HG03066 (cell line): ENCODE data around the gene GLRX2.
A peak's percentile ranks its signal among the peaks of the same experiment; 100 is the strongest.

ENCODE experiments used
- ATAC-seq: cut with Tn5 transposase; IDR thresholded peaks from one replicate; pipeline ENCODE4 v1.9.1; 2021; ENCODE audit warnings: low read depth; ENCODE audit not compliant: unreplicated experiment

The GLRX2 gene

DNA sequence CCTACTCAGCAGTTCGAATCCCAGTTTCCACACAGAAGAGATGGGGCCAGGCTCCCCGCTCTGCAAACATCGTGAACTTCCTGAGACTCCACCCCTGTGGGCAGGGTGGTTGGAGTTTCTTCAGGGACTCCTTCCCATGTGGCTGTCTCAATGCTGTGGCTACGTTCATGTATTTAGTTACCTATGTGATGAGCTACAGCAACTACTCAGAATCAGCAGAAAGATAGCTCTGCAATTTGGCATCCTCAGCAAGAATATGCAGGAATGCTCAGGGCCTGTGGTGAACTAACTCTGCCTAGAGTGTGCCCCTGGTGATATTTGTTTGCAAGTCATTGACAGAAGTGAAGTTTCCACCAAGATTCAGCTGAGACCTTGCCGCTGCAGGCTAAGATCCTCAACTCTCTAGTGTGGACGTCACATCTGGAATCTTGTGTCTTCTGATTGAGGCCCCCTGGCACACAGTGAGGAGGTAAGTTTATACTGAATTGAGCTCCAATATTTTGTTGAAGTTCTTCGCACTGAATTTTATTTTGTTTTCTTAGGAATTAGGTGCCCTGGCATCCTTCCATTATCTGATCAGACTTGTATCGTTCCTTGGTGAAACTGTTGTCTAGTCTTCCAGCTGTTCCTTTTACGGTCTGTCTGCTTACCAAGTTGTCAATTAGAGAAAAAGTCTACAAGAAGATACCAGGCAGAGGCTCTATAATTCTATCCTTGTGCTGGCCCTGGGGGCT lies 8.2 kb upstream of the GLRX2 start:
- no peak for ATAC-seq

DNA sequence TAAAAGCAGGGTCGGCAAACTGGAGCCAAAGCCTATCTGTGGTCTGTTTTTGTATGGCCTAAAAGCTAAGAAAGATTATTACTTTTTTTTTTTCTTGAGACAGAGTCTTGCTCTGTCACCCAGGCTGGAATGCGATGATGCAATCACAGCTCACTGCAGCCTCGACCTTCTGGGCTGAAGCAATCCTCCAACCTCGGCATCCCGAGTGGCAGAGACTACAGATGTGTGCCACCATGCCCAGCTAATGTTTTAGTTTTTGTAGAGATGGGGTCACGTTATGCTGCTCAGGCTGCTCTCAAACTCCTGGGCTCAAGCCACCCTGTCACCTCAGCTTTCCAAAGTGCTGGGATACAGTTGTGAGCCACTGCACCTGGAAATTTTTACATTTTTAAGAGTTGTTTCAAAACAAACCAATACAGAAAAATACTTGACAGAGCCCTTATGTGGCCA lies 6.5 kb upstream of the GLRX2 start:
- no peak for ATAC-seq

DNA sequence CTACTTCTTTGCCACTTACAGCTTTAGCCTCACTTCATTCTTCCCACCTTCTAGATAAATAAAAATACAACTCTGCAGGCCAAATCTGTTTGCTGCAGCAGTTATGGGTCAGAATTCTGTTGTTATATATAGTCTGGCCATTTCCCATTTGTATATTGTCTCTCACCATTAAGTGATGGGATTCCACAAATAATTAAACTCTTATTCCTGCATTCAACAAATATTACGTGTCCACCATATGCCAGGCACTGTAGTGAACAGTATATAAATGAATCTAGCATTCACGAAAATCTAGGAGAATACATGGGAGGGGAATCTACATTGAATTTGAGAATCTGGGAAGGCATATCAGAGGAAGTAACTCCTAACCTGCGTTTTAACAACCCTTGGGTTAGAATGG lies 5.7 kb upstream of the GLRX2 start:
- no peak for ATAC-seq

DNA sequence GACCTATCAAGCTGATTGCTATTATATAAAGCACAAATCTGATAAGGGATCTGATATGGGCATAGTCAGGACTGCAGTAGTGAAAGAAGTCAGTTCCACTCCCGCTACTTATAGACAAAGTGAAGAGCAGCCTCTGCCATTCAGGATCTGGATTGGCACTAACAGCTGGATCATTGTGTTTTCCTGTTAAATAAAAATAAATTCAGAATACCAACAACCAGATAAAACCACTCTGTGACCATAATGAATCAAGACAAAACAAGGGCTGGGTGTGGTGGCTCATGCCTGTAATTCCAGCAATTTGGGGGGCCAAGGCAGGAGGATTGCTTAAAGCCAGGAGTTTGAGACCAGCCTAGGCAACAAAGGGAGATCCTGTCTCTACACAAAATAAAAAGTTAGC lies 5.0 kb upstream of the GLRX2 start:
- no peak for ATAC-seq

DNA sequence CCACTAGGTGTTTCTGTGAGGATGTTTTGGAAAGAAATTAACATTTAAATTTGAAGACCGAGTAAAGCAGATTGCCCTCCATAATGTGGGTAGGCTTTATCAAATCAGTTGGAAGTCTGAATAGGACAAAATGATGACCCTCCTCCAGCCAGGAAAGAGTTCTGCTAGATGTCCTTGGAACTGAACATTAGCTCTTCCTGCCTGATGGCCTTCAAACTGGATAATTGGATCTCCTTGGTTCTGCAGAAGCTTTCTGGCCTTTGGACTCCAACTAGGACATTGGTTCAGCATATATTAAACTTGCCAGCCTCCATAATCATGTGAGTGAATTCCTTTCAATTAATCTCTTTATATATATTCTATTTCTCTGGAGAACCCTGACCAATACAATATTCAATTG lies 4.4 kb upstream of the GLRX2 start:
- no peak for ATAC-seq

DNA sequence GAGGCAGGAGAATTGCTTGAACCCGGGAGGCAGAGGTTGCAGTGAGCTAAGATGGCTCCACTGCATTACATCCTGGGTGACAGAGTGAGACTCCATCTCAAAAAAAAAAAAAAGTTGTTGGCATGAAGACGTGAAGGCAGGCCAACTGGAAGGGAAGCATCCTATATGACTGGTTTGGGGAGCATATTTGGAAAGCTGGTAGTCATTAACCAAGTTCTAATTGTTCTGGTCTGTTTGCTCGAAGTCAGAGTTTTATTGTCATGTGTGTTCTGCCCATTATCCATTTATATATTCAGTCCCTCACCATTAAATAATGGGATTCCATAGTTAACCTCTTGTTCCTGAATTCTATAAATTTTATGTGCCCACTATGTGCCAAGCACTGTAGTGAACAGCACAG lies 3.3 kb upstream of the GLRX2 start:
- no peak for ATAC-seq

DNA sequence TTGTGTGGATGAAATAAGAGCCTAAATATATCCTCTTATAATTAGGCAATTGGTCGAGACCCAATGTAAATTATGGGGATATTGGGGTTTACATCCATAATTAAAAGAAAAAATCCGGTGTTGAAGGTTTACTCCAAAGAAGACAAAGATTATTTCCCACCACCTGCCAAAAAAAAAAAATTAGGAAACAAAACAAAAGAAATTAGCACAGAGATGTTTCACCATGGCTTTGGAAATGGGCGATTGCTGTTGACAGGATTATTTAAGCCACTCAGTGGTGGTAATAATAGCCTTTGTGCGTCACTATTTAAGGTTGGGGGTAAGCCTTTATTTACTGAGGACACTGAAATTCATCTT lies 585 bp upstream of the GLRX2 start:
- no peak for ATAC-seq

DNA sequence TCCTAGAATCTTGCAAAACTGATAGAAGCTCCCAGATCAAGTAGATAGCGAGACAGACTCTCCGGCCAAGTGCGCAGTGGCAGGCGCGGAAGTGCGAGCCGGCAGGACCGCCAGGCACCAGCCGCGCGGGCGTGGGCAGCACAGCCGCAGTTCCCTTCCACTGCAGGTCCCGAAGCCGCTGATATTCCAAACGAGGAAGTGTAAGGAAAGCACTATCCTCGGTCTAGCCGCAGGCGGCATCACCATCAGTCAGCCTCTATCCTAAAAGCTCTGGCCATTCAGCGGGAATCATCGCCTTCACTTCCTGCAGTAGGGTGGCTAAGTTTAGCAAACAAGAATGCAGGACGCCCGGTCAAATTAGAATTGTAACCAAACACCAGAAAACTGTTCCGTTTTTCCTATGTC lies 710 bp downstream of the GLRX2 start:
- ATAC-seq = peak; percentile 39

DNA sequence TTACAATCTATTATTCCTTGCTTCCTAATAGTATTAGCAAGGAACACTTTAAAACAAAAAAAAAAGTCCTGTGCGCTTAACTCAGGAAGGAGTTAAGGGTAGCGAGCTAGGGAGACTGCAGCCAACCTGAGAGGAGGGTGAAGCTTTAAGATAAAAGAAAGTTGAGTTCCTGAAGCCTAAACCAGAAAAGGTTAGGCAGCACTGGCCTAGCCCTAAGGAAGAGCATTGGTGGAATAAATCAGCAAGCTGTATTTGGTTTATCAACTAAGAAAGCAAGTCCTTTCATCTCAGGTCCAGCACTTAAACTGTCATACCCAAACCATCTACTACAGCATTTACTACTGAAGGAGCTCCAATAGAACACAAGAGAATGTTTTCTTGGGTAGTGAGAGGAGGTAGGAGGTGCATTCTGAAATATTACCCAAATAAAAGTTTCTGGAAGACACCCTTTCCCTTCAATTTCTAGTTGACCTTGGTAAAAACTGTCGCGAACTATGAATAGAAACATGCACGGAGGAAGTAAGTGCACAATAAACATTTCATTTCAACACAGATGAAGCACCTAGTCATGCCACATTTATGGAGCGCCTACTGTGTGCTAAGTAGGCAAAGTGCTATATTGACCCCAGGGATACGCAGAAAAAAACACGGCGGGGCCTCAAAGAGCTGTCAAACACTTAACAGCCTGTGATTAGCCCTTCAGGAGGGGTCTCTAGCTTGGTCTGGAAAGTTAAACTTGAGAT lies 1.3 kb downstream of the GLRX2 start:
- no peak for ATAC-seq

DNA sequence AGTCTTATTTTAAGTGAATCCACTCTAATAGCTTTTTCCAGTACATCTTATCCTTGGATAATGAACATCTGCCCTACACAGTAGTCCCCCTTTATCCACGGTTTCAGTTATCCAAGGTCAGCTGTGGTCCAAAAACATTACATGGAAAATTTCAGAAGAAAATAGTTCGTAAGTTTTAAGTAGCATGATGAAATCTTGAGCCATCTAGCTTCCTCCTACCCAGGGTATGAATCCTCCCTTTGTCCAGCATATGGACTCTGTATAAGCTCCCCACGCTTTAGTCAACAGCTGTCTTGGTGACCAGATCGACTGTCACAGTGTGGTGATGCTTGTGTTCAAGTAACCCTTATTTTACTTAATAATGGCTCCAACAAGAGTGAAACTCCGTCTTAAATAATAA lies 2.6 kb downstream of the GLRX2 start:
- ATAC-seq = no peak

DNA sequence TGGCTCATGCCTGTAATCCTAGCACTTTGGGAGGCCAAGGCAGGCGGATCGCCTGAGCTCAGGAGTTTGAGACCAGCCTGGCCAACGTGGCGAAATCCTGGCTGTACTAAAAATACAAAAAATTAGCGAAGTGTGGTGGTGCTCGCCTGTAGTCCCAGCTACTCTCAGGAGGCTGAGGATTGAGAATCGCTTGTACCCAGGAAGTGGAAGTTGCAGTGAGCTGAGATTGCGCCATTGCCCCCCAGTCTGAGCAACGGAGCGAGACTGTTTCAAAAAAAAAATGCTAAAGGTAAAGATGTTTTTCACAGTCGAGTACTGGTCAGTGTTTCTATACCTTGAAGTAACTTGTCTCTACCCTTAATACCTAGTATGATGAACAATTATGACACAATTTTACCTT lies 11.1 kb downstream of the GLRX2 start:
- ATAC-seq = no peak

DNA sequence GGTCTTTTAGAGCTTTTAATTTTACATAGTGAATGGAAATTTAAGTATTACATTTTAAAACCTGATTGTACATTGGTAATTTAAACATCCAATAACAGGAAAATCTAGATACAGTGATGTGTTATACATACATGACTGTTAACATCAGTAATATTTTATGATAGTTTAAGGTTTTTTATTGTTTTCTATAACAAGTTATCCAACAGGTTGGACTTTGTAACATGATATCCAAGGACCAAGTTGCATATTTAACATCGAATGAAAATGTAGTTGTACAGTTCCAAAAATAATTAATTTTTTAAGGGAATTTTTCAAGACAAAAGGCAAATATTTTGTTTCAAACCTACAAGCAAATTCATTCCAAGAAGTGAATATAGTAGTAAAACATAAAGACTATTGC lies 14.3 kb downstream of the GLRX2 start:
- ATAC-seq = no peak

DNA sequence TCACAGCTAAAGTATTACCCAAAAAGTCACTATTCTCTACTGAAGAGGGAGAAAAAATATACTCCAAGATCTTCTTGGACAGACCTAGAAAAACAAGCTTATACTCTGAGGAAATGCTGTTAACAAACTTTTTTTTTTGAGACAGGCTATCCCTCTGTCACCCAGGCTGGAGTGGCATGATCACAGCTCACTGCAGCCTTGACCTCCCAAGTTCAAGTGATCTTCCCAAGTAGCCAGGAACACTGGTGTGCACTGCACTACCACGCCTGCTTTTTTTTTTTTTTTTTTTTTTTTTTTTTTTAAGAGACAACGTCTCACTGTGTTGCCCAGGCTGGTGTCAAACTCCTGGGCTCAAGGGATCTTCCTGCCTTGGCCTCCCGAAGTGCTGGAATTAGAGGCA lies 17.3 kb downstream of the GLRX2 start:
- ATAC-seq = no peak

DNA sequence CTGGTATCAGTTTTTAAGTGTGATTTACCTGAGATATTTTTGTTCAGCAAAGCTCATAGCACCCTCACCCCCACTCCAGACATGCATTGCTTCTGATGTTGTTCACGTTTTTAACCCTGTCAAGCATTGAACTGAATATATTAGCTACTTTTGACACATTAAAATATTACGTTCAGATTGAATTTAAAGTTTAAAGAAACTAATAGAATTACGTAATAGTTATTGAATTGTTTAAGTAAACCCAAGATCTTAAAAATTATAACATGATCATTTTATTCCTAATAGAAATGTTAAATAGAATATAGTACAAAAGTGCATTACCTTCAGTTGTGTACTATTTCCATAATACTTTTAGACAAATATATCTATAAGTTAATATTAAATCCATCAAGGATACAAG lies 18.9 kb downstream of the GLRX2 start:
- no peak for ATAC-seq

DNA sequence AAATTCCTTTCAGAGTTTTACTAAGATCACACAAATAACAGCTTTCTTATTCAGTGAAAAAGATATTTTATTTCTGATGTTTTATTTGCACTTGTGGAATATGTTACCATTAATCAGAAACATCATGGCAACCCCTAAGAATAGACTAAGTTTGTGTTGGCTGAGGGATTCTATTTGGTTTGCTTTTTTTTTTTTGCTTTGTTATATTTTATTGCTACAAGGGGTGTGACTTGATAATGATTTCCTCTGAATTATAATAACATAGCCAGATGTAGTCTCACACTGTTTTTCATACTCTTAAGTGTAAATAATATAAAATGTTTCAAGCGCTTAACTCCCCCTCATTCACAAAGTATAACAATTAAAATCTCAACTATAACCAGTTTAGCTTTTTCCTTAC lies 20.0 kb downstream of the GLRX2 start:
- no peak for ATAC-seq

DNA sequence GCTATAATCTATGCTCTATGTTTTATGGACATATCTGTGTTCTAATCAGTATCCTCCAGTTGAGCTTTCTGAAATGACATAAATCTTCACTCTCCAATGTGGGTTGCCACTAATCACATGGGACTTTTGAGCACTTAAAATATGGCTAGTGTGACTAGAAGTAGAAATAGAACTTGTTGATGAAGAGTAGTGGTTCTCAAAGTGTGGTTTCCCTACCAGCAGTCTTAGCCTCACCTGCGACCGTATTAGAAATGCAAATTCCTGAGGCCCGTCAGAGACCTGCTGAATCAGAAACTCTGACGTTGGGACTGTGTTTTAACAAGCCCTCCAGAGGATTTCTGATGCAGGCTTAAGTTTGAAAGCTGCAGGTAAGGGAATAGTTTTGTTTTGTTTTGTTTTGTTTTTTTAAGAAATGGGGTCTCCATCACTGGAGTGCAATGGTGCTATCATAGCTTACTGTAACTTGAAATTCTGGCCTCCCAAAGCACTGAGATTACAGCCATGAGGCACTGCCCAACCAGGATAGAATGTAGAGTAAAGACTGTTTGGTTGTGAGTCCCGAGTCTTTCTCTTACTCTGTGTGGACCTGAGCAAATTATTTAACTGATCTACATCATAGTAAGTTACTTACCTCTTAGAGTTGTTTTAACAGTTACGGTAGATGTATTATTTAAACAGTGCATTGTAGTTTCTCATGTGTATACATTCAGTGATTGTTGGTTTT lies 21.7 kb downstream of the GLRX2 start:
- peak; percentile 99 for ATAC-seq

DNA sequence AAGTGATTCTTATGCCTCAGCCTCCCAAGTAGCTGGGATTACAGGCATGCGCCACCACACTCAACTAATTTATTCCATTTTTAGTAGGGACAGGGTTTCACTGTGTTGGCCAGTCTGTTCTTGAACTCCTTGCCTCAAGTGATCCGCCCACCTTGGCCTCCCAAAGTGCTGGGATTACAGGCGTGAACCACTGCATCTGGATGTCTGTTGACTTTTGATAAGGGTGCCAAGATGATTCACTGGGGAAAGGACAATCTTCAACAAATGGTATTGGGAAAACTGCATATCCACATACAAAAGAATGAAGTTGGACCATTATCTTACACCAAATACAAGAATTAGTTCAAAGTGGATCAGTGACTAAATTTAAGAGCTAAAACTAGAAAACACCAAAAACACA lies 26.0 kb downstream of the GLRX2 start:
- no peak for ATAC-seq

DNA sequence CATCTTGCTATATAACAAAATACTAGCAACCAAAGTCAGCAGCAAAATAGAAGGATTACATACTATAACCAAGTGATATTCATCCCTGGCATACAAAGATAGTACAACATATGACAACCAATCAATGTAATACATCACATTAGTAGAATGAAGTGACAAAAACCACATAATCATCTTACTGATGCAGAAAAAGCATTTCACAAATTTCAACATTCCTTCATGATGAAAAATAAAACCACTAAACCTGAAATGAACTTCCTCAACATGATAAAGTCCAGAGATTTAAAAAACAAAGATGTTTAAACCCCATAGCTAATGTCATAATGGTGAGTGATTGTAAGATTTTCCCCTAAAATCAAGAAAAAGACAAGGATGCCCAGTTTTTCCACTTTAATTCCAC lies 27.2 kb downstream of the GLRX2 start:
- no peak for ATAC-seq

DNA sequence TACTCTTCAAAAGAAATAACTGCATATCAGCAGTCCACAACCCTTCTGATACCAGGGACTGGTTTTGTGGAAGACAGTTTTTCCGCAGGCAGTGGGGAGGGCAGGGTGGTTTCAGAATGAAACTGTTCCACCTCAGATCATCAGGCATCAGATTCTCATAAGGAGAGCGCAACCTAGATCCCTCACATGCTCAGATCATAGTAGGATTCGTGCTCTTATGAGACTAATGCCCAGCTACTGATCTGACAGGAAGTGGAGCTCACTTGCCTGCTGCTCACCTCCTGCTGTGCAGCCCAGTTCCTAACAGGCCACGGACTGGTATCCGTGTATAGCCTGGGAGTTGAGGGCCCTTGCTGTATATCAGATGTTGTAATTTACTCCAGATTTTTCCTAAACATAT lies 34.3 kb downstream of the GLRX2 start:
- no peak for ATAC-seq

DNA sequence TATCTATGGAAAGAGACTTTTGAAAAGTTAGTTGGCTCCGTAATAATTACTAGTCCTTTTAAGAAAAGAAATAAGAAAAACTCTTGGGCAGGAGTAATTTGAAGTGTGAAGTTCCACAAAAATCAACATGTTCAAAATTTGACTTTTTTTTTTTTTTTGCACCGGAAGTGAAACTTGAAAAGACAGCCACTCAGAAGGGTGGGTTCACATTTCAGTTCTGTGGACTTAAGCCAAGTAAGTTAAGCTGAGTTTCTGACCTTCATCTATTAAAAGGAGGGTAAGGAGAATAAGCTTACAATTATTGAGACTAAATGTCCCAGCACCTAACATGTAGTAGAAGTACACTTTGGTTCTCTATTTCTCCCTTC lies 34.8 kb downstream of the GLRX2 start:
- peak; percentile 57 for ATAC-seq

DNA sequence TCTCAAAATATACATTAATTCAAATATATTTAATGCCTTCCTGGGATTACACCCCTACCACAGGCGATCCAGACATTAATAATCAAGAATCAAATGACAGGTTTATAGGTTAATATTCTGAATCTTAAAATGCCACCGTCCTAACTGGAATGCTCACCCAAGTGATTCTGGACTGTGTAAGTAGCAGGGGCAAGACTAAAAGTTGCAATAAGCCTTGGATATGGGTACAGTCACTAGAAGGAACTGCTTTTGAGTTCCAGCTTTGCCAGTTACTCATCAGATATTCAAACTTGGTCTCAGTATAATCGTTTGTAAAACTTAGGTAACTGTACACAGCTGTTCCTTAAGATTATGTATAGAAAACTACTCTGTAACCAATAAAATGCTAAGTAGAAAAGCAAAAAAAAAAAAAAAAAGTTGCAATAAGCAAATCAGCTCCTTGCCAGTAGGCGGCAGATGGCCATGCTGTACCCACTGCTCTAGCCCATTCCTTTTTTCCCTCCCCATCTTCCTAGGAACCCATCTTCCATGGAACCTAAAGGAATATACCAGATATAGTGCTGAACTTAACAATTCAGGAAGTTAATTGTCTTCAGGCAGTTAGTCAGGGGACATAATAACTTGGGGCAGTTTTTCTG lies 35.3 kb downstream of the GLRX2 start:
- ATAC-seq = peak; percentile 26
